ENCODE results near the gene EXD3.
"Not testable (repeated sequence)": the region's sequence is repeated elsewhere in the genome, so short reads cannot be mapped to it uniquely, and the experiment has no call there.

The EXD3 gene

DNA sequence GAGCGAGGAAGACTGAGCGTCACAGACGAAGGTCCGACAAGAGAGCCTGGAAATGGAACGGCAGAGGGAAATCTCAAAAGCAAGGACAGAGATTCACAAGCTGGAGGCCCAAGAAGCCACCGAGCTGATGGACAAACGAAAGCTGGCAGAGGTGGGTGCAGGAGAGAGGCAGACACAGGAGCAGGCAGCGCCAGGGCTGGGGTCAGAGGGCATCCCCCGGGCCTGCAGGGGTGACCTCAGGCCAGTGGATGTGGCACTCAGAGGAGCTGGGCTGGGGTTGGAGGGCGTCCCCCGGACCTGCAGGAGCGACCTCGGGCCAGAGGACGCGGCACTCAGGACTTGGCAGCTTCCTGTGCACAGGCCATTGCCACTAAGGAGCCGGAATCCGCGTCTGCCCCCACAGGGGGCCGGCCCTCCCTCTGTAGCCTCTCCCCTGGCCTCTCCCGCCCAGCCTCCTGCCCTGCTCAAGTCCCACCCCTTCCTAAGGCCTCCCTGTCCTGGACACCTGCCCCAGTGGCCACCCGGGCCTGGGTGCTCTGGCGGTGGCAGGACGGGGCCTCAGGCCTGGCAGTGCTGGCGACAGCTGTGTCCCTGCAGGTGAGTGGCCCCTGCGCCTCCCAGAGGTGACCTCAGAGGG is 40.4 kb downstream of the EXD3 start:
- Histone ChIP-seq H3K4me3 (ENCODE audit: low read depth in 1 of 2, low read length in 2 of 2) (no peak overlapping the region), H3K36me3 (ENCODE audit: control insufficient read depth in 1 of 2, insufficient read depth in 2 of 2, low read length in 2 of 2) (no peaks in the 10 kb centered on the region), H3K4me1 (ENCODE audit: control insufficient read depth in 1 of 2, insufficient read depth in 2 of 2, low read length in 2 of 2) (no peaks in the 10 kb centered on the region), H3K9me3 (ENCODE audit: control insufficient read depth in 1 of 2, low read length in 2 of 2) (no peaks in the 10 kb centered on the region), H3K27me3 (ENCODE audit: low read depth, low read length) (no peaks in the 10 kb centered on the region), H3K27ac (ENCODE audit: low read length) (no peak overlapping the region)

GRCh38 chr9:137381501-137382443 is 41.2 kb downstream of the EXD3 start:
- Histone ChIP-seq H3K4me3 (ENCODE audit: low read depth in 1 of 2, low read length in 2 of 2) (no peak overlapping the region), H3K27me3 (ENCODE audit: low read depth, low read length) (no peaks in the 10 kb centered on the region), H3K27ac (ENCODE audit: low read length) (no peak overlapping the region), H3K4me1 (ENCODE audit: control insufficient read depth in 1 of 2, insufficient read depth in 2 of 2, low read length in 2 of 2) (no peaks in the 10 kb centered on the region), H3K9me3 (ENCODE audit: control insufficient read depth in 1 of 2, low read length in 2 of 2) (no peaks in the 10 kb centered on the region), H3K36me3 (ENCODE audit: control insufficient read depth in 1 of 2, insufficient read depth in 2 of 2, low read length in 2 of 2) (no peaks in the 10 kb centered on the region)

DNA sequence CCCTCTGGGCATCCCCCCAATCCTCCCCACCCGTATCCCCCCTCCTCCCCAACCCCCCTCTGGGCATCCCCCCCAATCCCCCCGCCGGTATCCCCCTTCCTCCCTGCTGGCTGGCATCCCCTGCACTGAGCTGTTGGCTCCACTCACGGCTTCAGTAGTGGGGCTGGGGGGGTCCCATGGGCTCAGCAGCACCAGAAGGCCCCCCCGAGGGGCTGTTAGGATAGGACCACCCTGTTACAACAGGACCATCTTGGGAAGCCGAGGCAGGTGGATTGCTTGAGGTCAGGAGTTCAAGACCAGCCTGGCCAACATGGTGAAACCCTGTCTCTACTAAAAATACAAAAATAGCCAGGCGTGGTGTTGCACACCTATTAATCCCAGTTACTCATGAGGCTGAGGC is 42.4 kb downstream of the EXD3 start:
- Histone ChIP-seq H3K9me3 (ENCODE audit: control insufficient read depth in 1 of 2, low read length in 2 of 2) (no peaks in the 10 kb centered on the region), H3K4me3 (ENCODE audit: low read depth in 1 of 2, low read length in 2 of 2) (no peak overlapping the region), H3K36me3 (ENCODE audit: control insufficient read depth in 1 of 2, insufficient read depth in 2 of 2, low read length in 2 of 2) (no peaks in the 10 kb centered on the region), H3K27ac (ENCODE audit: low read length) (no peak overlapping the region), H3K4me1 (ENCODE audit: control insufficient read depth in 1 of 2, insufficient read depth in 2 of 2, low read length in 2 of 2) (no peaks in the 10 kb centered on the region), H3K27me3 (ENCODE audit: low read depth, low read length) (no peaks in the 10 kb centered on the region)

DNA sequence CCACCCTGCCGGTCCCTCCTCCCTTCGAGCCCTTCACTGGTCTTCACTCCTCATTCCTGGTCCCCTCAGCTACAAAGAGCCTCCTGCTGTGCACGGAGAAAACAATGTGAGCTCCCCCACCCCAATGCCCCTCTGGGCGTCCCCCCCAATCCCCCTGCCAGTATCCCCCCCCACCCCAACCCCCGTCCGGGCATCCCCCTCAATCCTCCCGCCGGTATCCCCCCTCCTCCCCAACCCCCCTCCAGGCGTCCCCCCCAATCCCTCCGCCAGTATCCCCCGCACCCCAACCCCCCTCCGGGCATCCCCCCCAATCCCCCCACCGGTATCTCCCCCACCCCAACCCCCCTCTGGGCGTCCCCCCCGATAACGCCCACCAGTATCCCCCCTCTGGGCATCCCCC is 42.8 kb downstream of the EXD3 start:
- H3K36me3 ChIP-seq (ENCODE audit: control insufficient read depth in 1 of 2, insufficient read depth in 2 of 2, low read length in 2 of 2), result no peaks in the 10 kb centered on the region
- no peaks in the 10 kb centered on the region for H3K27me3 ChIP-seq (ENCODE audit: low read depth, low read length)
- no peak overlapping the region for H3K27ac ChIP-seq (ENCODE audit: low read length)
- H3K9me3 ChIP-seq (ENCODE audit: control insufficient read depth in 1 of 2, low read length in 2 of 2), result no peaks in the 10 kb centered on the region
- no peaks in the 10 kb centered on the region for H3K4me1 ChIP-seq (ENCODE audit: control insufficient read depth in 1 of 2, insufficient read depth in 2 of 2, low read length in 2 of 2)
- H3K4me3 ChIP-seq (ENCODE audit: low read depth in 1 of 2, low read length in 2 of 2), result no peak overlapping the region

- H3K4me3 ChIP-seq (ENCODE audit: low read depth in 1 of 2, low read length in 2 of 2), result no peak overlapping the region
- no peaks in the 10 kb centered on the region for H3K27me3 ChIP-seq (ENCODE audit: low read depth, low read length)
- H3K4me1 ChIP-seq (ENCODE audit: control insufficient read depth in 1 of 2, insufficient read depth in 2 of 2, low read length in 2 of 2), result no peaks in the 10 kb centered on the region
- no peaks in the 10 kb centered on the region for H3K36me3 ChIP-seq (ENCODE audit: control insufficient read depth in 1 of 2, insufficient read depth in 2 of 2, low read length in 2 of 2)
- no peak overlapping the region for H3K27ac ChIP-seq (ENCODE audit: low read length)
- H3K9me3 ChIP-seq (ENCODE audit: control insufficient read depth in 1 of 2, low read length in 2 of 2), result no peaks in the 10 kb centered on the region
Observed at GRCh38 chr9:137379761-137380161, 43.2 kb downstream of the EXD3 start.

GRCh38 chr9:137378688-137379410 is 44.1 kb downstream of the EXD3 start:
- not testable (repeated sequence) for H3K36me3 ChIP-seq (ENCODE audit: control insufficient read depth in 1 of 2, insufficient read depth in 2 of 2, low read length in 2 of 2); H3K4me3 ChIP-seq (ENCODE audit: low read depth in 1 of 2, low read length in 2 of 2); H3K27ac ChIP-seq (ENCODE audit: low read length)

DNA sequence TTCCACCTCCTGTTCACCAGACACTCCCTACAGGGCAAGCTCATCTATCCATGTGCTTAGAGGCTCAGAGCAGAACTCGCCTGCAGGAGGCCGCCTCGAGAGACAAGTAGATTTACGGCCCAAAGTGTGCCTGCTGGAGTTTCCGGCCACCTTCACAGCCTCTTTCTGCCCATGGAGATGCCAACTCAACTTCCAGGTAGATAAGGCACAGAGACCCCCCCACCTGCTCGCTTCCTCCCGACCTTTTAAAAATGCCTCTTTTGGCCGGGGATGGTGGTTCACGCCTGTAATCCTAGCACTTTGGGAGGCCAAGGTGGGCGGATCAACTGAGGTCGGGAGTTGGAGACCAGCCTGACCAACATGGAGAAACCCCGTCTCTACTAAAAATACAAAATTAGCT is 46.6 kb downstream of the EXD3 start:
- no peak overlapping the region for H3K4me3 ChIP-seq (ENCODE audit: low read depth in 1 of 2, low read length in 2 of 2)
- H3K27ac ChIP-seq (ENCODE audit: low read length), result no peak overlapping the region
- no peaks in the 10 kb centered on the region for H3K9me3 ChIP-seq (ENCODE audit: control insufficient read depth in 1 of 2, low read length in 2 of 2)

More at GRCh38 chr9:137378688-137379410, 44.1 kb downstream of the EXD3 start:
- H3K27me3 ChIP-seq (ENCODE audit: low read depth, low read length); H3K9me3 ChIP-seq (ENCODE audit: control insufficient read depth in 1 of 2, low read length in 2 of 2); H3K4me1 ChIP-seq (ENCODE audit: control insufficient read depth in 1 of 2, insufficient read depth in 2 of 2, low read length in 2 of 2): not testable (repeated sequence)

DNA sequence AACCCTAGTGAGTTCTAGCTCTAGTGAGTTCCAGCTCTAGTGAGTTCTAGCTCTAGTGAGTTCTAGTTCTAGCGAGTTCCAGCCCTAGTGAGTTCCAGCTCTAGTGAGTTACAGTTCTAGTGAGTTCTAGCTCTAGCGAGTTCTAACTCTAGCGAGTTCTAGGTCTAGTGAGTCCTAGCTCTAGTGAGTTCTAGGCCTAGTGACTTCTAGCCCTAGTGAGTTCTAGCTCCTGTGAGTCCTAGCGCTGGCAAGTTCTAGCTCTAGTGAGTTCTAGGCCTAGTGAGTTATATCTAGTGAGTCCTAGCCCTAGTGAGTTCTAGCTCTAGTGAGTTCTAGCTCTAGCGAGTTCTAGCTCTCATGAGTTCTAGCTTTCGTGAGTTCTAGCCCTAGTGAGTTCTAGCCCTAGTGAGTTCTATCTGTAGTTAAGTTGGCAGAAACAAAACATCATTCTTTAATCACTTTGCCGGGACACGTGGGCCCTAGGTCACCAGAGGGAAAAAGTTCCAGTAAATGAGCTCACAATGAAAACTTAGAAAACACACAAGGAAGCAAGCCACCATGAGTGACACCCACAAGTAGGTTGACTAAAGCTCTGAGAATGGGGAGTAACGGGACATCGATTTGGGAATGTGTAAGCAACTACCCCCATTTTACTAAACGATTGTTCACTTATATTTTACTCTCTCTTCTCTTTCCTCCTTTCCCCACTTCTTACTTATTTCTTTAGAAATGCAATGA is 47.5 kb downstream of the EXD3 start:
- H3K36me3 ChIP-seq (ENCODE audit: control insufficient read depth in 1 of 2, insufficient read depth in 2 of 2, low read length in 2 of 2), result peaks cover 0 to 15% of the 10 kb centered on the region in 2 donors
- no peaks in the 10 kb centered on the region for H3K9me3 ChIP-seq (ENCODE audit: control insufficient read depth in 1 of 2, low read length in 2 of 2)
- H3K4me3 ChIP-seq (ENCODE audit: low read depth in 1 of 2, low read length in 2 of 2), result no peak overlapping the region
- H3K27me3 ChIP-seq (ENCODE audit: low read depth, low read length), result no peaks in the 10 kb centered on the region
- no peaks in the 10 kb centered on the region for H3K4me1 ChIP-seq (ENCODE audit: control insufficient read depth in 1 of 2, insufficient read depth in 2 of 2, low read length in 2 of 2)
- no peak overlapping the region for H3K27ac ChIP-seq (ENCODE audit: low read length)

More for the DNA sequence above, 46.6 kb downstream of the EXD3 start:
- Histone ChIP-seq H3K36me3 (ENCODE audit: control insufficient read depth in 1 of 2, insufficient read depth in 2 of 2, low read length in 2 of 2) (peaks cover 0 to 15% of the 10 kb centered on the region in 2 donors), H3K27me3 (ENCODE audit: low read depth, low read length) (no peaks in the 10 kb centered on the region), H3K4me1 (ENCODE audit: control insufficient read depth in 1 of 2, insufficient read depth in 2 of 2, low read length in 2 of 2) (no peaks in the 10 kb centered on the region)

DNA sequence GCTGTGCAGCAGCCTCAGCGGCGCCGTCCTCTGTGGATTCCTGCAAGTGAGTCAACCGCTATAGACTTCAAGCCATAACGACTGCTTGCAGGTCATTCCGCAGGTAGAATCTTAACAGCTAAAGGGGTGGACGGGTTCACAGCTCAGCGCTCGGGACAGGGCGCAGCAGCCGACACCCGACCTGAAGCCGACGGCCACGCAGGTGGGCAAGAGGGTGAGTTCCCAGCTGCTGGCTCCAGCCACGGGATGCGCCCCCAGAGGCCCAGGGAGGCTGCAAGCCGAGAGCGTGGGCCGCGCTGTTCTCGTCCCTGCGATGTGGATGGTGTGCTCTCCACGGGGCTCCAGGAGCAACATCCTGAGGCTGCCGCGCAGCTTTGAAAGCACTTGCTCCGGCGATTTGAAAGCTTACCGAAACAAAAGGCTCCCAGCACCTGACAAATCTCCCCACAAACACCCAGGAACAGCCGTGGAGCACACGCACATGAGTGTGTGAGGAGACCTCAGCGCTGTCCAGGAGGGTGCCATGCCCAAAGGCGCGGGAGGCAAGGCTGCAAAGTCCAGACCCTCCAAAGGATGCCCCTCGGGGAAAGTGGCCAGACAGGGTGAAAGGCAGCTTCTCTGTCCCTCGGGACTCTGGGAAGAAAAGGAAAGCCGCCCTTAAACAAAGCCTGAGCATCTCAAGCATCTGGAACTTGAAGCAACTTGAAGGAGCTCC is 48.7 kb downstream of the EXD3 start:
- no peaks in the 10 kb centered on the region for H3K27me3 ChIP-seq (ENCODE audit: low read depth, low read length)
- no peak overlapping the region for H3K4me3 ChIP-seq (ENCODE audit: low read depth in 1 of 2, low read length in 2 of 2)
- H3K9me3 ChIP-seq (ENCODE audit: control insufficient read depth in 1 of 2, low read length in 2 of 2), result no peaks in the 10 kb centered on the region
- H3K36me3 ChIP-seq (ENCODE audit: control insufficient read depth in 1 of 2, insufficient read depth in 2 of 2, low read length in 2 of 2), result peaks cover 0 to 15% of the 10 kb centered on the region in 2 donors
- no peaks in the 10 kb centered on the region for H3K4me1 ChIP-seq (ENCODE audit: control insufficient read depth in 1 of 2, insufficient read depth in 2 of 2, low read length in 2 of 2)
- no peak overlapping the region for H3K27ac ChIP-seq (ENCODE audit: low read length)

DNA sequence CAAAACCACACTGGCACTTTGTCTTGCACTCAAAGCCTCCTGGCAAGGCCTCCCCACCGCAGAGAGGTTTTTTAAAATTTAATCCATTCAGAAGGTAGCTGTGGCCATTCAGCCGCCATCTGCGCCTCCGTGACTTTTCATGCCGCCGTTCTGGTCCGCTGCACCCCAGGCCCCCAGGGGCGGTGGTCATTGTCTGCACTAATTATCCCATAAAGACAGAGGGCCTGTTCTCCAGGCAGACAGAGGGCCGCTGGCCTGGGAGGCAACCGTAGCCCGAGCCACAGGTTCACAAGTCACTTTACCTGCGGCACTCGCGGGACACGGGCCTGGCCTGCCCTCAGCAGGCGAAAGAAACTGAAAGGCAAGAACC is 49.4 kb downstream of the EXD3 start:
- H3K9me3 ChIP-seq (ENCODE audit: control insufficient read depth in 1 of 2, low read length in 2 of 2), result no peaks in the 10 kb centered on the region

More for the DNA sequence above, 49.4 kb downstream of the EXD3 start:
- Histone ChIP-seq H3K4me1 (ENCODE audit: control insufficient read depth in 1 of 2, insufficient read depth in 2 of 2, low read length in 2 of 2) (peaks cover 0 to 1% of the 10 kb centered on the region in 2 donors), H3K4me3 (ENCODE audit: low read depth in 1 of 2, low read length in 2 of 2) (no peak overlapping the region), H3K36me3 (ENCODE audit: control insufficient read depth in 1 of 2, insufficient read depth in 2 of 2, low read length in 2 of 2) (peaks cover 0 to 15% of the 10 kb centered on the region in 2 donors), H3K27me3 (ENCODE audit: low read depth, low read length) (no peaks in the 10 kb centered on the region), H3K27ac (ENCODE audit: low read length) (no peak overlapping the region)

All from muscle layer of duodenum (tissue), 2 donors.